PC-3 (cell line): ENCODE results near the gene AGXT. TPM values are rescaled to one million over a fixed set of nuclear protein-coding genes. Genes with fewer than 3 reads are reported as not detected.

Experiments
- ATAC-seq: fragments of 200-7000 bp; cut with Tn5 transposase; 2 replicates; pipeline ENCODE4 v1.9.1; 2020; ENCODE audit warnings: mild to moderate bottlenecking, moderate library complexity
- BruUV-seq: library from RNA; stranded (reverse); fragments of 400-500 nt; replicated peaks from 2 replicates; lab custom pipeline; 2021; lab: Mats Ljungman, UMichigan
- CTCF ChIA-PET: fragments of 300-600 bp; sonication (Branson Sonifier 250); formaldehyde crosslinking; loops from one replicate; lab custom pipeline; 2022; ENCODE audit warnings: antibody characterized with exemption; lab: Charles Lee
- POLR2A ChIA-PET: fragments of 300-600 bp; sonication (Branson Sonifier 250); formaldehyde crosslinking; loops from one replicate; lab custom pipeline; 2022; ENCODE audit warnings: antibody characterized with exemption; ENCODE audit not compliant: unreplicated experiment; lab: Charles Lee
- DNase-seq: peaks from one replicate; pipeline ENCODE4 v3.0.0-alpha.2; 2015
- H2AFZ ChIP-seq: fragments of 300-600 bp; sonication (generic); 2 replicates; pipeline ENCODE4 v1.6.0; 2016; ENCODE audit warnings: antibody characterized with exemption, low read length
- H3F3A ChIP-seq: fragments of 300-600 bp; sonication (generic); one replicate; pipeline ENCODE4 v1.6.0; 2017; ENCODE audit warnings: antibody characterized with exemption, low read length, control low read depth, mild to moderate bottlenecking; ENCODE audit not compliant: unreplicated experiment
- H3K27ac ChIP-seq: fragments of 300-600 bp; sonication (generic); 2 replicates; pipeline ENCODE4 v1.5.1; 2016; ENCODE audit warnings: mild to moderate bottlenecking, low read length
- H3K27me3 ChIP-seq: fragments of 300-600 bp; sonication (generic); 2 replicates; pipeline ENCODE4 v1.6.1; 2016; ENCODE audit warnings: low read length, mixed read lengths
- H3K36me3 ChIP-seq: fragments of 300-600 bp; sonication (generic); 2 replicates; pipeline ENCODE4 v1.6.1; 2016; ENCODE audit warnings: low read depth, mixed run types, low read length, mixed read lengths
- H3K4me1 ChIP-seq: fragments of 300-600 bp; sonication (generic); 2 replicates; pipeline ENCODE4 v1.5.1; 2016; ENCODE audit warnings: low read length; ENCODE audit not compliant: insufficient read depth
- H3K4me2 ChIP-seq: fragments of 300-600 bp; sonication (generic); 2 replicates; pipeline ENCODE4 v1.6.0; 2016; ENCODE audit warnings: low read length
- H3K4me3 ChIP-seq: fragments of 300-600 bp; sonication (generic); 2 replicates; pipeline ENCODE4 v1.5.1; 2016; ENCODE audit warnings: mild to moderate bottlenecking, low read length, mixed read lengths
- H3K79me2 ChIP-seq: fragments of 300-600 bp; sonication (generic); 2 replicates; pipeline ENCODE4 v1.6.1; 2017; ENCODE audit warnings: low read length, mixed read lengths
- H3K9ac ChIP-seq: fragments of 300-600 bp; sonication (generic); 2 replicates; pipeline ENCODE4 v1.6.0; 2016; ENCODE audit warnings: mild to moderate bottlenecking, low read length
- H3K9me2 ChIP-seq: fragments of 300-600 bp; sonication (generic); replicated peaks from 2 replicates; pipeline ENCODE4 v1.6.1; 2016; ENCODE audit warnings: mixed run types, low read length, mixed read lengths
- H3K9me3 ChIP-seq: fragments of 300-600 bp; sonication (generic); 2 replicates; pipeline ENCODE4 v1.6.1; 2016; ENCODE audit warnings: low read length, mixed read lengths
- H4K20me1 ChIP-seq: fragments of 300-600 bp; sonication (generic); 2 replicates; pipeline ENCODE4 v1.6.1; 2016; ENCODE audit warnings: low read length, mixed read lengths
- CTCF ChIP-seq: fragments of 300-600 bp; sonication (generic); conservative IDR thresholded peaks from 2 replicates; pipeline ENCODE4 v1.5.1; 2017; ENCODE audit warnings: antibody characterized with exemption, low read depth, mild to moderate bottlenecking, low read length
- EZH2 ChIP-seq: fragments of 300-600 bp; sonication (generic); IDR thresholded peaks from one replicate; pipeline ENCODE4 v1.6.1; 2017; ENCODE audit warnings: antibody characterized with exemption, mild to moderate bottlenecking, low read length; ENCODE audit not compliant: unreplicated experiment
- EZH2phosphoT487 ChIP-seq: fragments of 300-600 bp; sonication (generic); IDR thresholded peaks from 2 replicates; pipeline ENCODE4 v1.6.1; 2018; ENCODE audit warnings: mild to moderate bottlenecking, antibody characterized with exemption, low read length, borderline replicate concordance
- intact Hi-C: fragments of 100-400 bp; cut with micrococcal nuclease; formaldehyde crosslinking; loops from 2 replicates; pipeline ENCODE4 v1.9.0; 2023
- total RNA-seq: library from RNA; depleted of rRNA; stranded (reverse); fragments of >200 nt; gene quantifications from 2 replicates; pipeline ENCODE4 v1.2.3, GENCODE V29; 2014

The AGXT gene
- total RNA-seq, 1 experiment from 2014 or later: not detected

GRCh38 chr2:240864475-240864874, 4.1 kb upstream of the AGXT start:
- H3F3A ChIP-seq: no peaks in the 10 kb centered on the region
- no peak overlapping the region for H2AFZ ChIP-seq
- H4K20me1 ChIP-seq: no peaks in the 10 kb centered on the region
- H3K4me3 ChIP-seq: no peak overlapping the region
- no peak for TF ChIP-seq EZH2phosphoT487
- no peak for TF ChIP-seq EZH2
- no peak for TF ChIP-seq CTCF
- H3K79me2 ChIP-seq: no peaks in the 10 kb centered on the region
- DNase-seq (no peak), ATAC-seq (no peak)
- peaks cover 35% of the 10 kb centered on the region for H3K27me3 ChIP-seq
- no peaks in the 10 kb centered on the region for H3K9me3 ChIP-seq
- no TSS peak for BruUV-seq
- POLR2A ChIA-PET: no interaction called here
- no peaks in the 10 kb centered on the region for H3K9me2 ChIP-seq
- no peak overlapping the region for H3K4me2 ChIP-seq
- H3K36me3 ChIP-seq: no peaks in the 10 kb centered on the region
- CTCF ChIA-PET: no interaction called here
- H3K27ac ChIP-seq: no peak overlapping the region
- intact Hi-C loops: no loop called here
- H3K9ac ChIP-seq: no peak overlapping the region
- H3K4me1 ChIP-seq: no peaks in the 10 kb centered on the region

- Histone ChIP-seq H3K27ac (no peak overlapping the region), H3K4me3 (no peak overlapping the region), H3K79me2 (no peaks in the 10 kb centered on the region), H3K4me2 (no peak overlapping the region), H3K9me2 (no peaks in the 10 kb centered on the region), H3K9me3 (no peaks in the 10 kb centered on the region), H3F3A (no peaks in the 10 kb centered on the region), H4K20me1 (no peaks in the 10 kb centered on the region), H3K36me3 (no peaks in the 10 kb centered on the region), H2AFZ (no peak overlapping the region), H3K27me3 (peaks cover 30% of the 10 kb centered on the region), H3K9ac (no peak overlapping the region), H3K4me1 (no peaks in the 10 kb centered on the region)
- ATAC-seq (no peak), DNase-seq (no peak)
- ChIA-PET CTCF (no interaction called here), POLR2A (no interaction called here)
- BruUV-seq: no TSS peak
- TF ChIP-seq EZH2 (no peak), EZH2phosphoT487 (no peak), CTCF (no peak)
- intact Hi-C loops: no loop called here
Measured at GRCh38 chr2:240865391-240865790, 3.2 kb upstream of the AGXT start.

- CTCF ChIA-PET: interaction anchor here (0.5 kb wide), 1 partner anchor 12 kb away, joined by 3 read pairs; no protein-coding TSS in a partner anchor
Measured at GRCh38 chr2:240869109-240869955, 708 bp downstream of the AGXT start.

More at GRCh38 chr2:240869109-240869955, 708 bp downstream of the AGXT start:
- ATAC-seq: no peak
- no TSS peak for BruUV-seq
- no peaks in the 10 kb centered on the region for H4K20me1 ChIP-seq
- intact Hi-C loops: no loop called here
- no peak overlapping the region for H3K9ac ChIP-seq
- no peaks in the 10 kb centered on the region for H3K9me3 ChIP-seq
- no peak overlapping the region for H3K27ac ChIP-seq
- H3K36me3 ChIP-seq: no peaks in the 10 kb centered on the region
- no peaks in the 10 kb centered on the region for H3K9me2 ChIP-seq
- H3K4me2 ChIP-seq: no peak overlapping the region
- H3K4me1 ChIP-seq: no peaks in the 10 kb centered on the region
- H3F3A ChIP-seq: no peaks in the 10 kb centered on the region
- no peaks in the 10 kb centered on the region for H3K79me2 ChIP-seq
- H3K27me3 ChIP-seq: peaks cover 8% of the 10 kb centered on the region
- H3K4me3 ChIP-seq: no peak overlapping the region
- no peak for DNase-seq
- no peak overlapping the region for H2AFZ ChIP-seq
- POLR2A ChIA-PET: no interaction called here
- TF ChIP-seq EZH2 (no peak), CTCF (no peak), EZH2phosphoT487 (no peak)
